Sigmoid colon (tissue), 7 donors: ENCODE data around the gene INTS4. TPM values are rescaled to one million over a fixed set of nuclear protein-coding genes. Genes with fewer than 3 reads are reported as not detected.
"Not testable (repeated sequence)": the region's sequence is repeated elsewhere in the genome, so short reads cannot be mapped to it uniquely, and the experiment has no call there.

ENCODE experiments used
- DNase-seq: peaks from one replicate; pipeline ENCODE4 v3.0.0-alpha.2; 2019
- H3K27ac ChIP-seq, 4 donors: fragments of 200-600 bp; sonication (generic); one replicate each; pipeline ENCODE4 v1.5.1; 2016 to 2019; ENCODE audit warnings: mild to moderate bottlenecking in 1 of 4
- H3K27me3 ChIP-seq, 3 donors: fragments of 200-600 bp; sonication (generic); one replicate each; pipeline ENCODE4 v1.5.1; 2019; ENCODE audit warnings: mild to moderate bottlenecking in 1 of 3
- H3K36me3 ChIP-seq, 4 donors: fragments of 200-600 bp; sonication (generic); one replicate each; pipeline ENCODE4 v1.5.1; 2016 to 2019
- H3K4me1 ChIP-seq, 4 donors: fragments of 200-600 bp; sonication (generic); one replicate each; pipeline ENCODE4 v1.5.1; 2017 to 2019
- H3K4me3 ChIP-seq, 4 donors: fragments of 200-600 bp; sonication (generic); one replicate each; pipeline ENCODE4 v1.5.1; 2017 to 2019; ENCODE audit warnings: mild to moderate bottlenecking in 2 of 4, moderate library complexity in 1 of 4
- H3K9me3 ChIP-seq, 4 donors: fragments of 200-600 bp in 3 of 4; sonication (generic) in 3 of 4; one replicate each; pipeline versions ENCODE4 v1.5.1 to v1.6.1; 2013 to 2019
- CTCF ChIP-seq, 4 experiments: fragments of 450-650 bp in 3 of 4; fragments of 200-600 bp in 1 of 4; IDR thresholded peaks; one replicate each; pipeline ENCODE4 v1.5.1; 2016 to 2019; ENCODE audit warnings: antibody characterized with exemption in 4 of 4, mild to moderate bottlenecking in 3 of 4, moderate library complexity in 2 of 4
- EP300 ChIP-seq, 4 donors: sonication (generic); formaldehyde crosslinking; IDR thresholded peaks; one replicate each; pipeline ENCODE4 v1.6.1; 2017; ENCODE audit warnings: antibody characterized with exemption in 4 of 4
- POLR2A ChIP-seq, 2 donors: fragments of 450-650 bp; IDR thresholded peaks; one replicate each; pipeline ENCODE4 v1.6.1; 2016; ENCODE audit warnings: antibody characterized with exemption in 2 of 2, mild to moderate bottlenecking in 2 of 2, moderate library complexity in 2 of 2
- POLR2AphosphoS5 ChIP-seq, 4 donors: sonication (generic); formaldehyde crosslinking; IDR thresholded peaks; one replicate each; pipeline ENCODE4 v1.6.1; 2017; ENCODE audit warnings: antibody characterized with exemption in 4 of 4
- WGBS, 2 donors: extraction: QIAGEN DNeasy Blood & Tissue Kit; methylation state at CpG; one replicate each; pipeline ENCODE4 v1.1.7; 2013; 5-methylcytosine and 5-hydroxymethylcytosine counted together
- intact Hi-C: fragments of 100-400 bp; cut with DNase I; formaldehyde crosslinking; loops from one replicate; pipeline ENCODE4 v1.15.1; 2023
- polyA plus RNA-seq, 3 donors: library from polyadenylated mRNA; stranded (reverse); fragments of 200-250 nt; gene quantifications; one replicate each; pipeline ENCODE4 v1.2.3, GENCODE V29; 2013
- total RNA-seq, 4 donors: library from RNA; depleted of rRNA; stranded (reverse); fragments of >200 nt; gene quantifications; one replicate each; pipeline ENCODE4 v1.1.0, GENCODE V29; 2016
- donor health status: healthy with polysubstance abuse.
- donor health status: Bipolar disorder and iron deficiency.
- donor health status: healthy.

Gene INTS4
- total and polyA plus RNA-seq, 7 donors: 11.1 to 32.1 (median 26.3) TPM

GRCh38 chr11:78030429-78031325 lies 36.2 kb upstream of the INTS4 start:
- no peak for TF ChIP-seq POLR2AphosphoS5 (IDR thresholded peaks at IDR 0.05)
- peak; percentile 77 for DNase-seq
- no peaks in the 10 kb centered on the region for H3K9me3 ChIP-seq
- no peaks in the 10 kb centered on the region for H3K36me3 ChIP-seq
- intact Hi-C loops: no loop called here
- H3K4me3 ChIP-seq: no peak overlapping the region
- peak overlapping the region in 3 of 4 donors; percentile 1 to 57 (median 18) for H3K27ac ChIP-seq
- no peaks in the 10 kb centered on the region for H3K27me3 ChIP-seq
- H3K4me1 ChIP-seq: peaks cover 0 to 24% (median 15%) of the 10 kb centered on the region in 4 donors
- WGBS, 2 donors: 21 to 43% methylated on average over 7 of the region's 7 CpGs

GRCh38 chr11:78028423-78028822 lies 34.0 kb upstream of the INTS4 start:
- H3K36me3 ChIP-seq, H3K4me3 ChIP-seq, H3K27me3 ChIP-seq, H3K27ac ChIP-seq, H3K9me3 ChIP-seq, DNase-seq, intact Hi-C loops: not testable (repeated sequence)
- WGBS, 2 donors: 65 to 91% methylated on average over 9 of the region's 9 CpGs
- H3K4me1 ChIP-seq: peaks cover 0 to 25% (median 16%) of the 10 kb centered on the region in 4 donors

- peaks cover 0 to 3% (median 0%) of the 10 kb centered on the region in 3 donors for H3K27me3 ChIP-seq
- DNase-seq: no peak
- no peak overlapping the region for H3K4me3 ChIP-seq
- WGBS, 2 donors: 93 to 96% methylated on average over 2 of the region's 2 CpGs
- no peaks in the 10 kb centered on the region for H3K36me3 ChIP-seq
- H3K9me3 ChIP-seq: no peaks in the 10 kb centered on the region
- H3K4me1 ChIP-seq: peaks cover 0 to 30% (median 20%) of the 10 kb centered on the region in 4 donors
- no peak overlapping the region for H3K27ac ChIP-seq
- intact Hi-C loops: no loop called here
- TF ChIP-seq CTCF (IDR thresholded peaks at IDR 0.05) (no peak), EP300 (IDR thresholded peaks at IDR 0.05) (no peak), POLR2AphosphoS5 (IDR thresholded peaks at IDR 0.05) (no peak), POLR2A (IDR thresholded peaks at IDR 0.05) (no peak)
Measured at GRCh38 chr11:78027759-78028158, 33.3 kb upstream of the INTS4 start.

GRCh38 chr11:78025378-78025777 lies 30.9 kb upstream of the INTS4 start:
- Histone ChIP-seq H3K4me3 (no peak overlapping the region), H3K4me1 (peaks cover 0 to 10% (median 8%) of the 10 kb centered on the region in 4 donors), H3K27me3 (peaks cover 0 to 7% (median 0%) of the 10 kb centered on the region in 3 donors), H3K9me3 (no peaks in the 10 kb centered on the region), H3K36me3 (no peaks in the 10 kb centered on the region), H3K27ac (no peak overlapping the region)
- TF ChIP-seq CTCF (IDR thresholded peaks at IDR 0.05) (no peak), POLR2A (IDR thresholded peaks at IDR 0.05) (no peak), POLR2AphosphoS5 (IDR thresholded peaks at IDR 0.05) (no peak), EP300 (IDR thresholded peaks at IDR 0.05) (no peak)
- no peak for DNase-seq
- intact Hi-C loops: no loop called here

- no peak for DNase-seq
- Histone ChIP-seq H3K4me1 (peaks cover 0 to 7% (median 5%) of the 10 kb centered on the region in 4 donors), H3K27ac (peak overlapping the region in 1 of 4 donors; percentile 63), H3K36me3 (no peaks in the 10 kb centered on the region), H3K27me3 (peaks cover 0 to 7% (median 0%) of the 10 kb centered on the region in 3 donors), H3K4me3 (peak overlapping the region; percentile 32 to 55 (median 49)), H3K9me3 (no peaks in the 10 kb centered on the region)
- 52 to 80% methylated on average over 7 of the region's 7 CpGs for WGBS, 2 donors
- TF ChIP-seq CTCF (IDR thresholded peaks at IDR 0.05): no peak
- TF ChIP-seq EP300 (IDR thresholded peaks at IDR 0.05): no peak
- no peak for TF ChIP-seq POLR2A (IDR thresholded peaks at IDR 0.05)
- no peak for TF ChIP-seq POLR2AphosphoS5 (IDR thresholded peaks at IDR 0.05)
- intact Hi-C loops: no loop called here
Measured at GRCh38 chr11:78023426-78023825, 29.0 kb upstream of the INTS4 start.
